ENCODE data around the gene HSBP1L1. TPM values are rescaled to one million over a fixed set of nuclear protein-coding genes. Genes with fewer than 3 reads are reported as not detected.

The HSBP1L1 gene
- total RNA-seq, 1 experiment from 2014 or later: 41.4 TPM

DNA sequence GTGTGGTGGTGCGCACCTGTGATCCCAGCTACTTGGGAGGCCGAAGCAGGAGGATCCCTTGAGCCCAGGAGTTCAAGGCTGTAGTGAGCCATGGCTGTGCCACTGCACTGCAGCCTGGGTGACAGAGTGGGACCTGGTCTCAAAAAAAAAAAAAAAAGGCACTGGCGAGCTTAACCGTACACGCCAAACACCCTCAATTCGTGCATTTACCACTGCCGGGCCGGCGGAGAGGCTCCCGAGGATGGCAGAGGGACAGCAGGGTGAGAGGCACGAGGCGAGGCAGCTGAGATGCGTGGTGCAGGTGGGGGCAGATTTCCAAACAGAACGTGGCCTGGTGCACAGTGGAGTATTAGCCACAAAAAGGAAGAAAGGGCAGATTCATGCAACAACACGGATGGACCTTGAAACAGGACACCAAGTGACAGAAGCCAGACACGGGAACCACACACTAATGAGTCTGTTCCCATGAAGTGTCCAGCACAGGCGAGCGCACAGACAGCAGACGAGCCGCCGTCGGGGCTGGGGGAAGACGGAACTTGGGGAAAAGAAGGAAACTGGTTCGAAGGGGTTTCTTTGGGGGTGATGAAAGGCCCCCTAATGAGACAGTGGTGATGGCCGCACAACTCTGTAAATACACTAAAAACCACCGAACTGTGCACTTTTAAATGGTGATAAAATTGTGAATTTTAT lies 40.4 kb upstream of the HSBP1L1 start (continued):
- no peak for TF ChIP-seq TCF7L2 (IDR thresholded peaks at IDR 0.05; ENCODE audit: borderline replicate concordance, extremely low read depth, insufficient read depth, insufficient read length)

DNA sequence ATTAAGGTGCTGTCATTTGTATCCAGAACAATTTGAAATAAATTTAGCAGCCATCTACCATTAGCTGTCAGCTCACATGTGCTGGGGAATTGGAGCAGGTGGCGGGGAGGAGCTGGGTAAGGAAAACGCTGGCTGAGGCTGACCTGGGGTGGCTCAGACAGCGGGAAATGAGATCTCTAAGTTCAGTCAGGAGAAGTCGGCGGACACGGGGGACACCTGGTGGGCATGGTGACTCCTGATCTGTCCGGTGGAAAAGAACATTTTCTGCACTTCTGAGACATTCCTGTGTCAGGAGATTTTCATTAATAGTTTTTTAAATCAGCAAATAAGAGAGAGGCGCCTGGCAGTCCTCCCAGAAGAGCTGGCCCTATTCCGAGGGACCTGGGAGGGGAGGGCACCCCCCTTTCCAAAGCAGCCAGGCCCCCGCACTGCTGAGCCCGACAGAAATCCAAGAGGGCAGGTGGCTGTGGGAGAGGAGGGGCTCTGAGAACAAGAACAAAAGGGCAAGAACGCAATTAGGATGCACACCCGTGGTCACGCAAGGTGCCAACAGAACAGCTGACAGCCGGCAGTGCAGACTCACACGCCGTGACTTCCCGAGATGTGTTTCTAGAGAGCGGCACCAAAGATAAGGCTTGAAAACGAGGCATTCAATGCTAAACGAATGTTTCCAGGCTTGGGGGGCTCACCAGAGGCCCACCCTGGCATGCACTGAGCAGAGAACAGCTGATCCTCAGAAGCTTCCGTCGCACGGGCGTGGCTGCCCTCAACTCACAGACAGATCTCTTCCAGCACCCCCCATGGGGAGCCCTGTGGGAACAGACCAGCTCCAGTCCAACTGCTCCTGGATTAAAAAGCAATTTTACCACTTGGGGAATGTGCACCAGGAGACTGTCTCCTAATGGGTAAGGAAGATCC lies 39.4 kb upstream of the HSBP1L1 start:
- Histone ChIP-seq H3K27me3 (ENCODE audit: insufficient read depth, low read length) (no peaks in the 10 kb centered on the region), H3K4me2 (ENCODE audit: low read length) (no peak overlapping the region), H3K4me1 (ENCODE audit: control insufficient read depth in 1 of 2, insufficient read depth in 2 of 2, low read length in 2 of 2) (no peaks in the 10 kb centered on the region), H3K36me3 (ENCODE audit: control insufficient read depth in 1 of 2, insufficient read depth in 2 of 2, low read length in 2 of 2) (peaks cover 0 to 15% of the 10 kb centered on the region in 2 experiments), H3K27ac (ENCODE audit: low read depth, low read length) (no peak overlapping the region), H3K79me2 (ENCODE audit: insufficient read depth, low read length) (peaks cover 63% of the 10 kb centered on the region), H4K20me1 (ENCODE audit: insufficient read depth) (no peaks in the 10 kb centered on the region), H3K9me3 (ENCODE audit: control insufficient read depth in 1 of 2, insufficient read depth in 1 of 2, low read depth in 1 of 2, low read length in 2 of 2) (peaks cover 10 to 17% of the 10 kb centered on the region in 2 experiments; a peak in 3 of 4 replicates), H3K9me2 (ENCODE audit: insufficient read depth) (no peaks in the 10 kb centered on the region), H3K4me3 (replicated peaks in 1 of 2; ENCODE audit: low read depth in 1 of 2, low read length in 2 of 2) (no peak overlapping the region), H3K9ac (ENCODE audit: low read length) (no peak overlapping the region), H2AFZ (ENCODE audit: low read depth, low read length, poor library complexity, severe bottlenecking) (no peak overlapping the region)
- ATAC-seq (no peak), DNase-seq (ENCODE audit: low read depth, low spot score) (no peak)
- ChIA-PET RAD21 (ENCODE audit: low non-redundant PET in 1 of 2, low total read pairs in 2 of 2, uncharacterized antibody in 2 of 2, unreplicated experiment in 2 of 2) (no interaction called here), CTCF (no interaction called here), POLR2A (no interaction called here)
- TF ChIP-seq ZNF274 (IDR thresholded peaks at IDR 0.05; ENCODE audit: low read depth, low read length) (no peak), SRF (IDR thresholded peaks at IDR 0.05; ENCODE audit: low read depth) (no peak), EZH2 (IDR thresholded peaks at IDR 0.05) (no peak), TCF7L2 (IDR thresholded peaks at IDR 0.05; ENCODE audit: borderline replicate concordance, extremely low read depth, insufficient read depth, insufficient read length) (no peak), JUND (IDR thresholded peaks at IDR 0.05) (no peak), SIN3A (IDR thresholded peaks at IDR 0.05; ENCODE audit: low read depth) (no peak), CBX3 (IDR thresholded peaks at IDR 0.05; ENCODE audit: low read depth) (no peak), SP1 (IDR thresholded peaks at IDR 0.05; ENCODE audit: low read depth) (no peak)
- TF ChIP-seq, protein P1, sequence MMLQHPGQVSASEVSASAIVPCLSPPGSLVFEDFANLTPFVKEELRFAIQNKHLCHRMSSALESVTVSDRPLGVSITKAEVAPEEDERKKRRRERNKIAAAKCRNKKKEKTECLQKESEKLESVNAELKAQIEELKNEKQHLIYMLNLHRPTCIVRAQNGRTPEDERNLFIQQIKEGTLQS (IDR thresholded peaks at IDR 0.05): no peak
- TF ChIP-seq, protein P2, sequence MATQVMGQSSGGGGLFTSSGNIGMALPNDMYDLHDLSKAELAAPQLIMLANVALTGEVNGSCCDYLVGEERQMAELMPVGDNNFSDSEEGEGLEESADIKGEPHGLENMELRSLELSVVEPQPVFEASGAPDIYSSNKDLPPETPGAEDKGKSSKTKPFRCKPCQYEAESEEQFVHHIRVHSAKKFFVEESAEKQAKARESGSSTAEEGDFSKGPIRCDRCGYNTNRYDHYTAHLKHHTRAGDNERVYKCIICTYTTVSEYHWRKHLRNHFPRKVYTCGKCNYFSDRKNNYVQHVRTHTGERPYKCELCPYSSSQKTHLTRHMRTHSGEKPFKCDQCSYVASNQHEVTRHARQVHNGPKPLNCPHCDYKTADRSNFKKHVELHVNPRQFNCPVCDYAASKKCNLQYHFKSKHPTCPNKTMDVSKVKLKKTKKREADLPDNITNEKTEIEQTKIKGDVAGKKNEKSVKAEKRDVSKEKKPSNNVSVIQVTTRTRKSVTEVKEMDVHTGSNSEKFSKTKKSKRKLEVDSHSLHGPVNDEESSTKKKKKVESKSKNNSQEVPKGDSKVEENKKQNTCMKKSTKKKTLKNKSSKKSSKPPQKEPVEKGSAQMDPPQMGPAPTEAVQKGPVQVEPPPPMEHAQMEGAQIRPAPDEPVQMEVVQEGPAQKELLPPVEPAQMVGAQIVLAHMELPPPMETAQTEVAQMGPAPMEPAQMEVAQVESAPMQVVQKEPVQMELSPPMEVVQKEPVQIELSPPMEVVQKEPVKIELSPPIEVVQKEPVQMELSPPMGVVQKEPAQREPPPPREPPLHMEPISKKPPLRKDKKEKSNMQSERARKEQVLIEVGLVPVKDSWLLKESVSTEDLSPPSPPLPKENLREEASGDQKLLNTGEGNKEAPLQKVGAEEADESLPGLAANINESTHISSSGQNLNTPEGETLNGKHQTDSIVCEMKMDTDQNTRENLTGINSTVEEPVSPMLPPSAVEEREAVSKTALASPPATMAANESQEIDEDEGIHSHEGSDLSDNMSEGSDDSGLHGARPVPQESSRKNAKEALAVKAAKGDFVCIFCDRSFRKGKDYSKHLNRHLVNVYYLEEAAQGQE (IDR thresholded peaks at IDR 0.05; ENCODE audit: low read depth): no peak
- TF ChIP-seq, protein P3, sequence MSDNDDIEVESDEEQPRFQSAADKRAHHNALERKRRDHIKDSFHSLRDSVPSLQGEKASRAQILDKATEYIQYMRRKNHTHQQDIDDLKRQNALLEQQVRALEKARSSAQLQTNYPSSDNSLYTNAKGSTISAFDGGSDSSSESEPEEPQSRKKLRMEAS (IDR thresholded peaks at IDR 0.05): no peak
- intact Hi-C loops (cut with micrococcal nuclease): no loop called here
- BruUV-seq (replicated peaks): no TSS peak
